Left renal pelvis (tissue), 4 donors: ENCODE measurements around the gene AGRN. TPM values are rescaled to one million over a fixed set of nuclear protein-coding genes. Genes with fewer than 3 reads are reported as not detected.
"Not testable (repeated sequence)": the region's sequence is repeated elsewhere in the genome, so short reads cannot be mapped to it uniquely, and the experiment has no call there.

Source experiments
- DNase-seq, 4 donors: peaks; one replicate each; pipeline ENCODE4 v3.0.0-alpha.2; 2013; ENCODE audit warnings: low read depth in 4 of 4, low spot score in 3 of 4
- polyA plus RNA-seq, 4 donors: library from polyadenylated mRNA; unstranded; fragments of 120-200 nt; gene quantifications; one replicate each; pipeline ENCODE4 v1.2.1, GENCODE V29; 2013; ENCODE audit not compliant: insufficient read length in 4 of 4

The AGRN gene
- polyA plus RNA-seq, 4 donors: 60.6 to 306 (median 204) TPM

DNA sequence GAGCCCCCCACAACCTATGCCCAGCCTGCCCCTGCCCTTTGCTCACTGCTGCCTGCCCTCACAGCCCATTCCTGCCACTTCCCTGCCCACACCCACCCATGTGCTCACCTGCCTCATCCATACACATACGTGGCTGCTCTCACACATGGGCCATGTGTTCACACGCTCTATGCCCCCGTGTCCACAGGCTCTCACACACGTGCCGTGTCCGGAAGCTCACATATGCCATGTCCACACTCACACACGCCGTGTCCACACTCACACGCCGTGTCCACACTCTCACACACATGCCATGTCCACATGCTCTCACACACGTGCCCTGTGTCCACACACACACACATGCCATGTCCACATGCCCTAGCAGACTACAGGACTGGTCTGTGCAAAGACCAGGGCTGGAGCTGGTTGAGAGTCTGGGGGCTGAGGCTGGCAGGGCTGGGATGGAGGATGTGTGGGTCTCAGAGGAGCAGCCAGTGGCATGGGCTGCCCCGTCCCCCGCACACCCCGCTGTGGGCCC is 54.8 kb downstream of the AGRN start:
- DNase-seq: no peak

- no peak for DNase-seq
Observed at GRCh38 chr1:1075148-1075935, 55.4 kb downstream of the AGRN start.

- DNase-seq: not testable (repeated sequence)
Observed at GRCh38 chr1:1077396-1077795, 57.5 kb downstream of the AGRN start.

DNA sequence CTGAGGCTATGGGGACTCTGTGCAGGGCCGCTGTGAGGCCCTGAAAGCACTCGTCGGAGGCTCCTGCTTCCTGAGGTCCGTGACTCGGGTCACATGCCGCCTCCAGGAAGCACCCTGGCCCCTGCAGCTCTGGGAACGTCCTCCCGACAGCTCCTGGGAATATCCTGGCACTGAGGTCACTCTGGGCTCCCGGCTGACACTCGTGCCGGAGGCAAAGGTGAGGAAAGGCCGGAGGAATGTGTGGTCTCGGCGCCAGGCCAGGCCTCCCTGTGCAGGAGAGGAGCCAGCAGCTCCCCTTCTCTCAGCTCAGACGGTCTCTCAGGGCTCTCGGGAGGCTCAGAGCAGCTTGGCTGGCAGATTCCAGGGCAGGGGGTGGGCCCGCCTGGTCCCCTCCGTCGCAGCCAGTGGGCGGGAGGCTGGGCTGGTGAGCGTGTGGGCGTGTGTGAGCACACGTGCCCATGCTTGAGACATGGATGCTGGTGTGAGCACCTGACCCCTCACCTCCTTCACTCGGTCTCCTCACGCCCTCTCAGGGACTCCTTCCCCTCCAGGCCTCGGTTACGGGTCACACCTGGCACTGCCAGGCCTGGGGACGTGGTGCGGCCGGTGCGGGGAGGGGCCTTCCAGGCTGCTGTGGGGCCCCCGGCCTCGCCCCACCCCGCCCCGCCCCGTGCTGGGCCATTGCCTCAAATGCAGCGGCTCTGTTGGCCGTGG is 59.6 kb downstream of the AGRN start:
- DNase-seq: no peak

- DNase-seq: no peak
Observed at GRCh38 chr1:1080122-1080757, 60.3 kb downstream of the AGRN start.

DNA sequence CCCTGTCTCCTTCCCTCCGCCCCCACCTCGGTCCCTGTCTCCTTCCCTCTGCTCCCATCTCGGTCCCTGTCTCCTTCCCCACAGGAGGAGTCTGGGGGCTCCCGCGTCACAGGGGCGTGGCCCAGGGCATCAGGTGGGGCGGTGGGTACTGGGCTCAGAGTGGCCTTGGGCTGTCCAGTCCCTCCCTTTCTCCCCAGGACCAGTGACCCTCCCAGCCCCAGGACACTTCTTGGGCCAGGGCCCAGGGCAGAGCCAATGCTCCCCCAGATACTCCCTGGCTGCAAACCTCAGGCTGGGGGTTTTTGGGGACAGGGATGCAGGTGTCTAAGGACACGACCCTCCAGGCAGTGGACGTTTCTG is 61.0 kb downstream of the AGRN start:
- no peak for DNase-seq

GRCh38 chr1:1081311-1082238 is 61.7 kb downstream of the AGRN start:
- no peak for DNase-seq

DNA sequence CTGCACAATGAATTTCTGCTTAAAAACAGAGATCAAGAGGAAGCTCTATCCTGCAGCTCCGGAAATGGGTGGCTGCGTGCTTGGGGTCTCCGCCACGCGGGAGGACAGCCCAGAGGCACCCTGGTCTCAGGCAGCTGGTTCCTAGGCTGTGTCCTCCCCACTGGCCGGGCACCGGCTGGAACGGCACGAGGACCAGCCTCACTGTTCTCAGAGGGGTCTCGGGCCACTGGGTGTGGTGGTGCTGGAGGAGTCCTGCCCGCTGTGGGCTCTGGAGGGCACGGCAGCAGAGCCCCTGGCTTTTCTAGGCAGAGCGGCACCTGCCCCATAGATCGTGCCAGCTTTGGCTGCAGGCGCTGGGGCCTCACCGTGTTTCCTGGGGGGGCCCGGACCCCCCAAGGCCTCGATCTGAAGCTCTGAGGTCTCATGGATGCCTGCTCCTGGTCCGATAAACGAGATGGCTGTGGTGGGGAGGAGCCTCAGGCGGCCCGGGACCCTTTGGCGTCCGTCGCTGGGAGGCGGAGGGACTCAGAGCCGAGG is 62.4 kb downstream of the AGRN start:
- DNase-seq: no peak

DNA sequence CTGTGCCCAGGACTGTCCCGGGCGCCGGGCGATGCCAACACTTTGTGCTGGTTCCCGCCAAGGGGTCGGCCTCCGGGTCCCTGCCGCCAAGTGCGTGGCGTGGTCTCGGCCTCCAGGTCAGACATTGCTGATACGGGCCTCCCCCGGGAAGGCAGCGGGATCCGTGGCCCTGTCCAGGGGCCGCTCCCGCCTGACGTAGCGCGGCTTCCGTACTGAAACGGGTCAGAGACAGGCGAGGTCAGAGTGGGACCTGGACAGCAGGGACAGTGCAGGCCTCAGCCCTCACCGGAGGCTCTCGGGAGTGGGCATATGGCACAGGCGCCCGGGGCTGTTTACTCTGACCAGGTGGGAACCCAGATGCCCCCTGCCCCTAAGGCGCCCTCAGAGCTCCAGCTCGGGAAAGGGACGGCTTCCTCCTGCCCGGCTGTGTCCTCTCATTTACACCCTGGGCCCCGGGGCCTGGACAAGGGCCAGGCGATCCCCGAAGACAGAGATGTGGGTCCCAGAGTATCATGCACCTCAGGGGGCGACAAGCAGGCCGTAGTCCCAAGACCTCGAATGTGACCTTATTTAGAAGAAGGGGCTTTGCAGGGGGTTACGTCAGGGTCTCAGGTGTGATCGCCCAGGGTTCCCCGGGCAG is 63.0 kb downstream of the AGRN start:
- no peak for DNase-seq

DNA sequence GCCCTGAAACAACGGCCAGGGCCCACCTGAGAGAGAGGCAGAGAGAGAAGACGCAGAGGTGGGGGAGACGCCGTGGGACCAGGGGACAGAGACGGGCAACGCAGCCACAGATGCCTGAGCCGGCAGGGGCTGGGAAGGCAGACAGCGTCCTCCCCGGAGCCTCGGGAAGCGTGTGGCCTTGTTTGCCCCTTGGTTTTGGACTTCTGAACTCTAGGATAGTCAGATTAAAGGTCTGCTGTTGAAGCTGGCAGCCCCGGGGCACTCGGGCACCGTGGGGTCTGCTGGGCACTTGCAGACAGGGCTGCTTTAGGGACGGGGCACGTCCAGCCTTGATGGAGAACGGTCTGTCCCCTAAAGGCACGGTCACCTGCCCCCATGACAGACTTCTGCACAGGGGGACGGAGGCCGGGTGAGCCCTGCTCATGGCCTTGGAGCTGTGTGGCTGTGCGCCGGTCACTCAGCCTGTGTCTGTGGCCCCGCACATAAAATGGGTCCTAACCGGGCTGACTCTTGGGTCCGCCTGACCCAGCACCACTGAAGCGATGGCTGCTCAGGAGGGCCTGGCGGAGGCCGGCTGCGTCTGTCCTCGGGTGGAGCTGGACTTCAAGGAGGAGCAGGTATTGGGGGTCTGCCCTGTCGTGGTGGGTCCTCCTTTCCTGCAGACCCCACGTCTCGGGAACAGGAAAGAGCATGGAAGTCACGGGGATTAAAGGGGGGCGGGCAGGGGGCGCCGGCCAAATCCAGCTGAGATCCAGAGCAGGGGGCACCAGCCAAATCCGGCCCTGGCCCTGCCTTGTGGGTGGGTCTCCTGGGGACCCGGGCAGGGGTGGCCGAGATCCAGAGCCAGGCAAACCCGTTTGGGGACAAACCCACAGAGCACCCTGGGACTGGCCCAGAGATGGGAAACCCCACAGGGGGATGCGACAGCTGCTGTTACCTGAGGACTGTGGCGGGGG is 63.8 kb downstream of the AGRN start:
- no peak for DNase-seq

- no peak for DNase-seq
Observed at GRCh38 chr1:1084372-1085170, 64.7 kb downstream of the AGRN start.

GRCh38 chr1:1085171-1085841 is 65.4 kb downstream of the AGRN start:
- DNase-seq: no peak

GRCh38 chr1:1085911-1086841 is 66.3 kb downstream of the AGRN start:
- DNase-seq: no peak

GRCh38 chr1:1086911-1087341 is 67.0 kb downstream of the AGRN start:
- no peak for DNase-seq

- DNase-seq: no peak
Observed at GRCh38 chr1:1087351-1088028, 67.6 kb downstream of the AGRN start.
